SK-N-SH treated with all-trans-retinoic acid at 6 μM for 48 hours (cell line): ENCODE data around the gene ITPKB.

Experiments used
- ATAC-seq: fragments of 200-7000 bp; cut with Tn5 transposase; 3 replicates; pipeline ENCODE4 v1.9.1; 2020; ENCODE audit warnings: mild to moderate bottlenecking, moderate library complexity
- ARNTL ChIP-seq: fragments of 450-650 bp; formaldehyde crosslinking; IDR thresholded peaks from 2 replicates; pipeline ENCODE4 v1.5.0; 2020; ENCODE audit warnings: low read depth, mild to moderate bottlenecking, moderate library complexity, borderline replicate concordance
- BACH2 ChIP-seq: fragments of 250-450 bp; sonication (Bioruptor Pico); IDR thresholded peaks from 2 replicates; pipeline ENCODE4 v1.9.0; 2021; ENCODE audit warnings: mild to moderate bottlenecking, borderline replicate concordance
- CREB5 ChIP-seq: fragments of 250-450 bp; sonication (Bioruptor Pico); IDR thresholded peaks from 2 replicates; pipeline ENCODE4 v1.5.1; 2020; ENCODE audit warnings: low read depth, mild to moderate bottlenecking, moderate library complexity
- CSRNP3 ChIP-seq: fragments of 250-450 bp; sonication (Bioruptor Pico); IDR thresholded peaks from 2 replicates; pipeline ENCODE4 v1.5.1; 2021; ENCODE audit warnings: mild to moderate bottlenecking, moderate library complexity
- ESRRG ChIP-seq: fragments of 250-450 bp; sonication (Bioruptor Pico); IDR thresholded peaks from 2 replicates; pipeline ENCODE4 v1.6.1; 2021; ENCODE audit warnings: mild to moderate bottlenecking
- GLIS3 ChIP-seq: fragments of 250-450 bp; sonication (Bioruptor Pico); IDR thresholded peaks from 2 replicates; pipeline ENCODE4 v1.5.0; 2020; ENCODE audit warnings: mild to moderate bottlenecking, moderate library complexity
- ISL1 ChIP-seq: fragments of 250-450 bp; sonication (Bioruptor Pico); IDR thresholded peaks from 2 replicates; pipeline ENCODE4 v2.1.2; 2022; ENCODE audit warnings: mild to moderate bottlenecking, moderate library complexity
- OSR1 ChIP-seq: fragments of 250-450 bp; sonication (Bioruptor Pico); IDR thresholded peaks from 2 replicates; pipeline ENCODE4 v1.8.0; 2022; ENCODE audit warnings: moderate library complexity, mild to moderate bottlenecking, inconsistent platforms
- PPARA ChIP-seq: fragments of 250-450 bp; sonication (Bioruptor Pico); IDR thresholded peaks from 2 replicates; pipeline ENCODE4 v1.5.0; 2020; ENCODE audit warnings: mild to moderate bottlenecking, borderline replicate concordance
- RARB ChIP-seq: fragments of 250-450 bp; sonication (Bioruptor Pico); IDR thresholded peaks from 2 replicates; pipeline ENCODE4 v1.8.0; 2021; ENCODE audit warnings: mild to moderate bottlenecking, moderate library complexity
- TCF4 ChIP-seq: fragments of 250-450 bp; sonication (Bioruptor Pico); IDR thresholded peaks from 2 replicates; pipeline ENCODE4 v1.8.0; 2021; ENCODE audit warnings: mild to moderate bottlenecking, moderate library complexity, borderline replicate concordance
- TOX ChIP-seq: fragments of 250-450 bp; sonication (Bioruptor Pico); IDR thresholded peaks from 2 replicates; pipeline ENCODE4 v1.8.0; 2021; ENCODE audit warnings: mild to moderate bottlenecking, moderate library complexity, borderline replicate concordance
- ZC3H10 ChIP-seq: fragments of 250-450 bp; sonication (Bioruptor Pico); IDR thresholded peaks from 2 replicates; pipeline ENCODE4 v1.5.1; 2021; ENCODE audit warnings: mild to moderate bottlenecking, moderate library complexity
- ZFP3 ChIP-seq: fragments of 250-450 bp; sonication (Bioruptor Pico); IDR thresholded peaks from 2 replicates; pipeline ENCODE4 v1.5.0; 2020; ENCODE audit warnings: mild to moderate bottlenecking, moderate library complexity
- ZFP30 ChIP-seq: fragments of 450-650 bp; formaldehyde crosslinking; IDR thresholded peaks from 2 replicates; pipeline ENCODE4 v1.5.0; 2022; ENCODE audit warnings: mild to moderate bottlenecking, moderate library complexity
- ZNF565 ChIP-seq: fragments of 450-650 bp; formaldehyde crosslinking; conservative IDR thresholded peaks from 2 replicates; pipeline ENCODE4 v1.5.0; 2020; ENCODE audit warnings: low read depth, mild to moderate bottlenecking, moderate library complexity
- ZNF70 ChIP-seq: fragments of 450-650 bp; formaldehyde crosslinking; IDR thresholded peaks from 2 replicates; pipeline ENCODE4 v1.5.0; 2020; ENCODE audit warnings: mild to moderate bottlenecking, moderate library complexity
- TF ChIP-seq, protein P1 (sequence below): fragments of 250-450 bp; sonication (Bioruptor Pico); IDR thresholded peaks from 2 replicates; pipeline ENCODE4 v1.8.0; 2020; ENCODE audit warnings: mild to moderate bottlenecking, moderate library complexity, borderline replicate concordance
- TF ChIP-seq, protein P2 (sequence below): fragments of 250-450 bp; sonication (Bioruptor Pico); IDR thresholded peaks from 2 replicates; pipeline ENCODE4 v1.5.0; 2020; ENCODE audit warnings: mild to moderate bottlenecking, moderate library complexity

The ITPKB gene

GRCh38 chr1:226762988-226763904, 24.2 kb upstream of the ITPKB start:
- ATAC-seq: peak; percentile 12; the same call in 2 of the 3 replicates
- TF ChIP-seq, protein P1, sequence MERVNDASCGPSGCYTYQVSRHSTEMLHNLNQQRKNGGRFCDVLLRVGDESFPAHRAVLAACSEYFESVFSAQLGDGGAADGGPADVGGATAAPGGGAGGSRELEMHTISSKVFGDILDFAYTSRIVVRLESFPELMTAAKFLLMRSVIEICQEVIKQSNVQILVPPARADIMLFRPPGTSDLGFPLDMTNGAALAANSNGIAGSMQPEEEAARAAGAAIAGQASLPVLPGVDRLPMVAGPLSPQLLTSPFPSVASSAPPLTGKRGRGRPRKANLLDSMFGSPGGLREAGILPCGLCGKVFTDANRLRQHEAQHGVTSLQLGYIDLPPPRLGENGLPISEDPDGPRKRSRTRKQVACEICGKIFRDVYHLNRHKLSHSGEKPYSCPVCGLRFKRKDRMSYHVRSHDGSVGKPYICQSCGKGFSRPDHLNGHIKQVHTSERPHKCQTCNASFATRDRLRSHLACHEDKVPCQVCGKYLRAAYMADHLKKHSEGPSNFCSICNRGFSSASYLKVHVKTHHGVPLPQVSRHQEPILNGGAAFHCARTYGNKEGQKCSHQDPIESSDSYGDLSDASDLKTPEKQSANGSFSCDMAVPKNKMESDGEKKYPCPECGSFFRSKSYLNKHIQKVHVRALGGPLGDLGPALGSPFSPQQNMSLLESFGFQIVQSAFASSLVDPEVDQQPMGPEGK (CRISPR knock-in tag): no peak
- no peak for TF ChIP-seq ZC3H10 (CRISPR knock-in tag)
- TF ChIP-seq TCF4 (CRISPR knock-in tag): no peak
- no peak for TF ChIP-seq BACH2 (CRISPR knock-in tag)
- TF ChIP-seq OSR1: no peak
- TF ChIP-seq, all 23 proteins: peak for 0

DNA sequence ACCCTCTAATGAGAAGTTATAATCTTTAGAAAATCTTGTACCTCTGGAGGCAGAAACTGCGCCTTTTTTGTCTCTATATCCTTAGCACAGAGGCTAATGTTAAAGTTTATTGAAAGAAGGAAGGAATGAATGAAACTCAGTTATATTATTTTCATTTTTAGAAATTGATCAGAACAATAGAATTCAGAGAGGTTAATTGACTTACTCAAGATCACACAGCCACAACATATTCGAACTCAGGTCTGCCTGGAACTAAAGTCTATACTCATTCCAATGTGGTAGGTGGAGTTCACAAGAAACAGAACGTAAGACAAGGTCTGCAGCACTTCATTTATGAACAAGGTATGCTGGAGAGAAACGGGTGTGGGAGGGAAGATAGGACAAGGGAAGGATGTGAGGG, 23.0 kb upstream of the ITPKB start:
- ATAC-seq: no peak
- TF ChIP-seq ISL1 (CRISPR knock-in tag) (no peak), GLIS3 (CRISPR knock-in tag) (no peak), ZFP30 (CRISPR knock-in tag) (no peak), ZFP3 (CRISPR knock-in tag) (no peak), ARNTL (CRISPR knock-in tag) (no peak), CREB5 (CRISPR knock-in tag) (no peak), ZNF565 (CRISPR knock-in tag) (no peak), TCF4 (CRISPR knock-in tag) (no peak)

DNA sequence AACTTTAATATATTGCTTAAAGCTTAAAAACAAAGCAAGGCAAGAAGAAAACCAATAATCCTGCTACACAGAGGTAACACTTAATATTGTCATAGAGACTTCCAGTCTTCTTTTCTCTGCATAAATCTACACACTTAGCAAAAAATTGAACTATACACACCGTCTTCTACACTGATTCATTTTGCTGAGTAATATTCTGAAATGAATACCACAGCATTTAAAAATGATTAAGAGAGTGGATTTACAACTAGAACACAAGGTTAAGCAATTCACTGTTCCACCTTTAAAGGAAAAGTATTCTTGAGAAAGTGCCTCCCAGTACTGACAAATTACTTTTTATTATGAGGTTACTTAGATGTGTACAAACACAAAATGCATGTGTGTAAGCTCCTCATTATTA, 22.2 kb upstream of the ITPKB start:
- ATAC-seq: no peak
- TF ChIP-seq ISL1 (CRISPR knock-in tag) (no peak), CSRNP3 (CRISPR knock-in tag) (no peak), PPARA (no peak), ARNTL (CRISPR knock-in tag) (no peak), BACH2 (CRISPR knock-in tag) (no peak), ZNF565 (CRISPR knock-in tag) (no peak), ZFP3 (CRISPR knock-in tag) (no peak), CREB5 (CRISPR knock-in tag) (no peak), ZFP30 (CRISPR knock-in tag) (no peak), ZNF70 (no peak), ESRRG (CRISPR knock-in tag) (no peak), RARB (CRISPR knock-in tag) (no peak), TOX (CRISPR knock-in tag) (no peak)
- TF ChIP-seq, protein P1 (CRISPR knock-in tag): no peak
- TF ChIP-seq, protein P2, sequence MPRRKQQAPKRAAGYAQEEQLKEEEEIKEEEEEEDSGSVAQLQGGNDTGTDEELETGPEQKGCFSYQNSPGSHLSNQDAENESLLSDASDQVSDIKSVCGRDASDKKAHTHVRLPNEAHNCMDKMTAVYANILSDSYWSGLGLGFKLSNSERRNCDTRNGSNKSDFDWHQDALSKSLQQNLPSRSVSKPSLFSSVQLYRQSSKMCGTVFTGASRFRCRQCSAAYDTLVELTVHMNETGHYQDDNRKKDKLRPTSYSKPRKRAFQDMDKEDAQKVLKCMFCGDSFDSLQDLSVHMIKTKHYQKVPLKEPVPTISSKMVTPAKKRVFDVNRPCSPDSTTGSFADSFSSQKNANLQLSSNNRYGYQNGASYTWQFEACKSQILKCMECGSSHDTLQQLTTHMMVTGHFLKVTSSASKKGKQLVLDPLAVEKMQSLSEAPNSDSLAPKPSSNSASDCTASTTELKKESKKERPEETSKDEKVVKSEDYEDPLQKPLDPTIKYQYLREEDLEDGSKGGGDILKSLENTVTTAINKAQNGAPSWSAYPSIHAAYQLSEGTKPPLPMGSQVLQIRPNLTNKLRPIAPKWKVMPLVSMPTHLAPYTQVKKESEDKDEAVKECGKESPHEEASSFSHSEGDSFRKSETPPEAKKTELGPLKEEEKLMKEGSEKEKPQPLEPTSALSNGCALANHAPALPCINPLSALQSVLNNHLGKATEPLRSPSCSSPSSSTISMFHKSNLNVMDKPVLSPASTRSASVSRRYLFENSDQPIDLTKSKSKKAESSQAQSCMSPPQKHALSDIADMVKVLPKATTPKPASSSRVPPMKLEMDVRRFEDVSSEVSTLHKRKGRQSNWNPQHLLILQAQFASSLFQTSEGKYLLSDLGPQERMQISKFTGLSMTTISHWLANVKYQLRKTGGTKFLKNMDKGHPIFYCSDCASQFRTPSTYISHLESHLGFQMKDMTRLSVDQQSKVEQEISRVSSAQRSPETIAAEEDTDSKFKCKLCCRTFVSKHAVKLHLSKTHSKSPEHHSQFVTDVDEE (CRISPR knock-in tag): no peak
- TF ChIP-seq, all 23 proteins: peak for 0
